Rectal smooth muscle tissue (tissue), 1 donor: ENCODE measurements around the gene GMDS.
A peak's percentile ranks its signal among the peaks of the same experiment; 100 is the strongest.

ENCODE experiments used
- H3K27ac ChIP-seq: one replicate; pipeline ENCODE4 v1.7.0; 2013; ENCODE audit warnings: low read depth, low read length, inconsistent platforms
- H3K27me3 ChIP-seq: one replicate; pipeline ENCODE4 v1.7.0; 2013; ENCODE audit warnings: low read length; ENCODE audit not compliant: control insufficient read depth, insufficient read depth
- H3K36me3 ChIP-seq: one replicate; pipeline ENCODE4 v1.7.0; 2013; ENCODE audit warnings: low read length; ENCODE audit not compliant: control insufficient read depth, insufficient read depth
- H3K4me1 ChIP-seq: one replicate; pipeline ENCODE4 v1.7.0; 2013; ENCODE audit warnings: low read length; ENCODE audit not compliant: control insufficient read depth, insufficient read depth
- H3K4me3 ChIP-seq: one replicate; pipeline ENCODE4 v1.7.0; 2013; ENCODE audit warnings: low read length
- H3K9ac ChIP-seq: one replicate; pipeline ENCODE4 v1.7.0; 2013; ENCODE audit warnings: low read length

Gene GMDS

DNA sequence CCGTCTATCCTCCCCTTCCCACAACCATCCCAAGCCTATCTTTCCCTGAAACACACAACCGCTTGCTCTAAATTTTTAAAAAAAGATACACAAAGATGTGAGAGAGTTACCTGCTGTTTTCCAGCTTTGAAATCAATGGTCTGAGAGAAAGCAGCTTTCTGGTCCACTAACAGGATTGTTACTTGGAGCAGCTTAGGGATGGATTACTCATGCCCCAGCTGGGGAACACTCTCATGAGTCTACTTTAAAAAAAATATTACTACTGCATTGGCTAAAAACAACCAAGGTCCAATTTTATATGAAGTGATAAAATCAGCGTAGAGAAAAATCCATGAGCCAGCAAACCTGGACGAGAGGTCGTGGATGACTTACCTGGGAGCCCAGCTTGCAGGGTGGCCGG, 665.3 kb downstream of the GMDS start:
- Histone ChIP-seq H3K27ac (no peak overlapping the region), H3K4me1 (peaks cover 1% of the 10 kb centered on the region), H3K36me3 (no peaks in the 10 kb centered on the region), H3K4me3 (no peak overlapping the region), H3K9ac (no peak overlapping the region), H3K27me3 (no peaks in the 10 kb centered on the region)

DNA sequence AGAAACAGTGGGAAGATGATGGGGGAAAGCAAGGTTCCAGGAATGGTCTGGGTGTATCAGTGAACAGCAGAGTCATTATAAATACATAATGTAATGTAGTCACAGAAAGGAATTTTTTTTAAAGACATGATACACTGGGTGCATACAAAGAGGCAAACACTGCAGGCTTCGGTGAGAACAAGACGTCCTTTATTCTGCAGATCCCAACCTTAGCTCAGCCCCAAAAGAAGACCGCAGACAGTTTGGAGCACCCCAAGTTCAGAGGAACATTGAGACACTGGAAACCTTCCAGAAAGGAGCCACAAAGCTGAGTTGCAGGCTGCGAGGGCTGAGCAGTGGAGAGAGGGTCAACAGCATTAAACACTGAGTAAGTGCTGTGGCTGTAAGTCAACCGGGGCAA, 666.3 kb downstream of the GMDS start:
- no peak overlapping the region for H3K27ac ChIP-seq
- peaks cover 4% of the 10 kb centered on the region for H3K4me1 ChIP-seq
- no peaks in the 10 kb centered on the region for H3K27me3 ChIP-seq
- no peak overlapping the region for H3K9ac ChIP-seq
- no peaks in the 10 kb centered on the region for H3K36me3 ChIP-seq
- H3K4me3 ChIP-seq, result no peak overlapping the region

DNA sequence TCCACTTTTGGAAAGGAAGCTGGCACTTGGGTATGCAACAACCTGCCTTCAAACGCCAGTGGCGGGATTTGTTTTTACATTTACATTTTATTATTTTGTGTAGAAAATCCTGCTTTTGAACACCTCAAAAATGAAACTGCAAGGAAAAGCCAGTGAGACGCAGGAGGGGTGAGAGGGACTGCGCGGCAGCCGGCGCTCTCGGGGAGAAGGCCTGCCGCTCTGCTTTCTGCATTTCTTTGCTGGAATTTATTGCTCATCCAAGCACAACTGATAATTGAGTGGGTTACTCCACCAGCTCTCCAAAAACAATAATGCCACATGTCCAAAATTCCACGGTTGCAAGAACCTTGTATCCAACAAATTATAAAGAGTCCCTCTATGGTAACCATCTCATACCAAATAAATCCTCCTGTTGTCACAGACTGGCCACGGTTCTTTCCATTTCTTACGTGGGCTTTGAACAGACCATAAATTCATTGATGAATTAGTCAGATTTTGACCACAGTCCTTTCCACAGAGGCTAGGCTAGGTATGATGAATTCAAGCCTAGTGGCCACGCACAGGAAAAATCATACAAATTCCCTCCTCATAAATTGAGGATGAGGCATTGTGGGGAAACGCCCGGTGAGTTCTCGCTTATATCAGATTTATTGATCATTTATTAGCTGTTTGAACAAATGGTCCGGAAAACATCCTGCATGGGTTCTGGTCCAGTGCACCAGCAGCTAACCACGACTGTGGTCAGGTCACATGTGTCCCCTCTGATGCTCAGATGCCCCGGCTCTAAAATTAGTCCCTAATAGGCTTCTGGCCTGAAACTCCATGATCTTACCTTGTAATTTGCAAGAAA, 667.3 kb downstream of the GMDS start:
- H3K4me1 ChIP-seq, result peaks cover 4% of the 10 kb centered on the region
- no peaks in the 10 kb centered on the region for H3K36me3 ChIP-seq
- no peak overlapping the region for H3K9ac ChIP-seq
- no peak overlapping the region for H3K27ac ChIP-seq
- H3K27me3 ChIP-seq, result no peaks in the 10 kb centered on the region
- H3K4me3 ChIP-seq, result no peak overlapping the region

DNA sequence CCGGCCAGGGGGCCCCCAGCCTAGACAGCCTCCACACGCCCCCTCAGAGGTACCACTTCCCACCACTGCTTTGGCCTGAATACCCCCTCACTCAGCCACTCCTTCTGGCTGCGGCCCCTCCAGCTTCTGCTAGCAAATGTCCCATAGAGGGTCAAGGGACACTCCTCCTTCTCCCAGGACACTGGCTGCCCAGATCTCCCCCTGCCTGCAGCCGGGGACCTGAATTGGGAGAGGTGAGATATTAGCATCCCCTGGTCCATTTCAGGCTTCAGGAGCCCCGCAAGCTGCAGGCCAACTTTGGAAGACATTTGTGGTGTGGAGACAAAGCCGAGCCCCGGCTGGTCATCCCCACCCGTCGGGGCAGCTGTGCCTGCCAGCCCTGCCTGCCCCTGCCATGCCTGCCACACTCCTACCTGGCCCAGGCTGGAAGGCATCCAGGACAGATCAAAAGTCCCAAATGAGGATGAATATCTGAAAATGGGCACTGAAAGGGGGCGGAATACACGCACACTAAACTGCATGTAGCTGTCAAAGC, 668.2 kb downstream of the GMDS start:
- H3K4me1 ChIP-seq, result peaks cover 4% of the 10 kb centered on the region
- no peak overlapping the region for H3K9ac ChIP-seq
- H3K36me3 ChIP-seq, result no peaks in the 10 kb centered on the region
- H3K4me3 ChIP-seq, result no peak overlapping the region
- no peak overlapping the region for H3K27ac ChIP-seq
- no peaks in the 10 kb centered on the region for H3K27me3 ChIP-seq

DNA sequence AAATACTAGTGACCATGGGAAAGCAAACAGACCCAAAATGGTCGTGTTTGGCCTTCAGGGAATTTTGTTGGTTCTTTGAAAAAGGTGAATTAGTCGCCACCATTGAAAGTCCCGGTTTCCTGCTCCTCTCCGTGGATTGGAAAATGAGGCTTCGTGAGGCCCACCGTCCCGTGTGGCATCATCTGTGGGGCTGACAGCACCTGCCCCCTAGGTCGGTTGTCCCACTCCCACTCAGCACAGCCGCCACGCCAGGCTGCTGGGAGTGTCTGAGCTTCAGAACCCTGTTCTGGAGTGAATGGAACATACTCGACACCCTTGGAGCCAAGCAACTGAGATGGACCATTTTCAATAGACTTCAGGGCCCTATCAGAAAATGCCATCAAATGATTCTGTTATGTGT, 668.7 kb downstream of the GMDS start:
- no peaks in the 10 kb centered on the region for H3K27me3 ChIP-seq
- no peaks in the 10 kb centered on the region for H3K36me3 ChIP-seq
- H3K4me3 ChIP-seq, result no peak overlapping the region
- no peak overlapping the region for H3K9ac ChIP-seq
- H3K27ac ChIP-seq, result no peak overlapping the region
- H3K4me1 ChIP-seq, result peaks cover 4% of the 10 kb centered on the region

DNA sequence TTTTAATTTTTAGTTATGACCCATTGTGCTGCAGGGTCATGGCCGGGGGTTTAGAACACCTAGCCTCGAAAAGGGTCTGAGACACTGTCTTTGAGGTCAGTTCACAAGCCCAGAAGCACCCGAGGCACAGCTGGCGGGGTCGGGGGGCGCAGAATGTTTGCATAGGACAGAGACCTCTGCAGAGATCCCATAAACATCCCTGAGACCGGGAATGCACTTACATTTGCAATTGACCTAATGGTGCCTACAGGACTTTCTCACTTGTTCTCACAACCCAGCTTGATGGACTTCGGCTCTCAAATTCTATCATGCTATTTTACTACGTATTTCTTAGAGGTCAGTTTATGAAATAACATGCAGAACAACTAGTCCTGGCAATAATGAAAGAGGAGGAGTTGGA, 669.2 kb downstream of the GMDS start:
- Histone ChIP-seq H3K4me1 (peaks cover 4% of the 10 kb centered on the region), H3K27ac (no peak overlapping the region), H3K9ac (no peak overlapping the region), H3K4me3 (no peak overlapping the region), H3K36me3 (no peaks in the 10 kb centered on the region), H3K27me3 (no peaks in the 10 kb centered on the region)

DNA sequence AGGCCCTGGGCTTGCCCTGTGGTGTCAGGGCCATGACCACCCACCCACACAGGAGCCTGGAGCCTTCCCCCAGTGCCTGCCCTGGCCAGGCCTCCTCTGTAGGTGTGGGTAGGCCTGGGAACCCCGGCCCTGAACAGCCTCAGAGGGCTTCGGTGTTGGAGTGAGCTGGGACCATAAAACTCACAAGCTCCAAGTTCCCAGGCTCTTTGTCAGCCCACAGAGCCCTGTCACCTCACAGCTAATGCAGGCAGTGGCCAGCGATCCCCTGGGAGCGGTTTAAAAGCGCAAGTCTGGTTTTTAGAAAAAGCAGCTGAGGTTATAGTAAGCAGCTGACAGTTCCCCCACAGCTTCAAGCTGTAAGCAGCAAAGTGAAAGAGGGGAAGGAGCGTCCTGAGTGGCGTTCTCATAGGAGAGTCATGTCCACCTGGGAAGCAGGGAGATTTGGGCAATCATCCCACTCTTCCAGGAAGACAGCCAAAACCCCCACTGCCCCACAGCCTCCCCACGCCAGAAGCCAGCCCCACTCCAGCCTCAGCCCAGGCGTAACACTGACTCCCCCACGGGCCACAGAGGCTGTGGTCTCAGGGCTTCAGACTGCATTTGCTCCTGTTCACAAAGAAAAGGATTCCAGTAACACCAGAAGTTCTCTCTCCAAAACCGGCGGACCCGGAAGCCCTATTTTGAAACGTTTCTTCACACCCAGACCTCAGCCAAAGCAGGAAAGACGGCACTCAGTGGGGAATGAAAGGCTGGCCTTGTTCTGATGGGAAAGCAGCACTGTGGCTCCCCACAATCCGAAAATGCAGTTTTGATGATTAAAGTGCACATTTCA, 670.0 kb downstream of the GMDS start:
- Histone ChIP-seq H3K4me1 (peaks cover 4% of the 10 kb centered on the region), H3K36me3 (no peaks in the 10 kb centered on the region), H3K4me3 (peak overlapping the region; percentile 18), H3K27ac (peak overlapping the region; percentile 62), H3K9ac (no peak overlapping the region), H3K27me3 (no peaks in the 10 kb centered on the region)

DNA sequence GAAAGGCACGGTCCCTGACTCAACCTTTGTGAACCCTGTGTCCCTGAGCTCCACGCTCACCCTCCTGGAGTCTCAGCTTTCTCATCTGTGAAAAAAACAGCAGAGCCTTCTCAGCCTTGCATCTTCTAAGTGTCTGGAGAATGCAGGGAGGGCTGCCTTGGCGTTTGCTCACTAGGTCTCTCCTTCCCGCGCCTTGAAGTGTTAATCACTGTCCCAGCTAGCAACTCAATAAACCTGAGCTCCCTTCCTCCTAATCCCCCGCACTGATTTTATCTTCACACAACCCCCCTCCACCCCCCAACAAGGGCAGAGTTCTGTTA, 670.6 kb downstream of the GMDS start:
- no peaks in the 10 kb centered on the region for H3K36me3 ChIP-seq
- peaks cover 4% of the 10 kb centered on the region for H3K4me1 ChIP-seq
- no peak overlapping the region for H3K4me3 ChIP-seq
- H3K27me3 ChIP-seq, result no peaks in the 10 kb centered on the region
- no peak overlapping the region for H3K9ac ChIP-seq
- H3K27ac ChIP-seq, result no peak overlapping the region

DNA sequence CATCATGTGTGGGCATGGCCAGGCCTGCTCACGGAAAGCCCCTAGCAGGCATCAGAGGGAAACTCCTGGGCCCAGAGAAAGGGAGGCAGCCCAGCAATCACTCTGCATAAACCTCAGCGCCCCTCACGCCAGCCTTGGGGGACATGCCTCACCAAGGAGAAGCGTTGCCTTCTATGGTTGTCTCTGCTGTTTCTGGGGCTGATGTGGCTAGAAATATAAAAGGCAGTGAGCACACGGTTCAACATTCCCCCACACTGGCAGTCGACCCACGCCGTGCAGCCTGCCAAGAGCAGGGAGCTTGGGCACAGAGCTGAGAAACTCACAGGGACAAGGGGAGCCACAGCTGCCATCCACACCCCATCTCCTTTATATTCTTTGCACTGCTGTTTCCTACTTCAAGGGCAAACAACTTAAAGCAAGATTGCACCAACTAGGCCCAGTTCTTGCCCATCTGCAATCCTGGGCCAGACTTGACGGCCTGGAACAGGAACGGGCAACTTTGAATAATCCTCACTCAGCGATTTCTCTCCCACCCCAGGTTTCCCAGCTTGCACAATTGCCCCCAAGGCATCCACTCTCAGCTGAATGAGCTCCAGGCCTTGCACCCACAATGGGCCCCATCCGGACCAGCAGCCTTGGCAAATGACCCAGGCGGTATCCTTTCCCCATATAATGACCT, 671.2 kb downstream of the GMDS start:
- H3K36me3 ChIP-seq, result no peaks in the 10 kb centered on the region
- peaks cover 4% of the 10 kb centered on the region for H3K4me1 ChIP-seq
- no peak overlapping the region for H3K27ac ChIP-seq
- no peak overlapping the region for H3K9ac ChIP-seq
- no peak overlapping the region for H3K4me3 ChIP-seq
- no peaks in the 10 kb centered on the region for H3K27me3 ChIP-seq
